ENCODE results near the gene WFDC8. TPM values are rescaled to one million over a fixed set of nuclear protein-coding genes. Genes with fewer than 3 reads are reported as not detected.

The WFDC8 gene
- total RNA-seq, 1 donor from 2014 or later, result not detected

- H3K9me3 Mint-ChIP-seq, result peaks cover 18% of the 10 kb centered on the region
Observed at GRCh38 chr20:45607810-45608209, 28.7 kb upstream of the WFDC8 start.

GRCh38 chr20:45595235-45595634 is 16.2 kb upstream of the WFDC8 start:
- Histone ChIP-seq H3K79me2 (ENCODE audit: low read depth) (no peaks in the 10 kb centered on the region), H3K9ac (no peak overlapping the region), H3F3A (ENCODE audit: low read depth) (no peaks in the 10 kb centered on the region), H3K4me2 (no peak overlapping the region), H3K4me3 (no peak overlapping the region), H3K27me3 (no peaks in the 10 kb centered on the region), H3K27ac (no peak overlapping the region), H3K9me3 (ENCODE audit: low read depth) (no peaks in the 10 kb centered on the region), H3K4me1 (no peaks in the 10 kb centered on the region), H4K20me1 (ENCODE audit: low read depth) (no peaks in the 10 kb centered on the region), H2AFZ (replicated peaks) (no peak overlapping the region), H3K36me3 (peaks cover 4% of the 10 kb centered on the region)
- H3K27me3 Mint-ChIP-seq (ENCODE audit: insufficient read depth, low read depth), result peaks cover under 1% of the 10 kb centered on the region
- no peaks in the 10 kb centered on the region for H3K36me3 Mint-ChIP-seq
- TF ChIP-seq EZH2 (IDR thresholded peaks at IDR 0.05) (no peak), EZH2phosphoT487 (IDR thresholded peaks at IDR 0.05) (no peak), CTCF (IDR thresholded peaks at IDR 0.05) (no peak)
- H3K4me1 Mint-ChIP-seq, result no peaks in the 10 kb centered on the region
- no peak overlapping the region for H3K4me3 Mint-ChIP-seq
- no peak for DNase-seq (ENCODE audit: low spot score)
- H3K27ac Mint-ChIP-seq, result no peak overlapping the region
- H3K9me3 Mint-ChIP-seq, result no peaks in the 10 kb centered on the region

More at GRCh38 chr20:45607810-45608209, 28.7 kb upstream of the WFDC8 start:
- H3K4me3 Mint-ChIP-seq, result no peak overlapping the region
- H3K27ac ChIP-seq, result no peak overlapping the region
- no peaks in the 10 kb centered on the region for H4K20me1 ChIP-seq (ENCODE audit: low read depth)
- H2AFZ ChIP-seq (replicated peaks), result no peak overlapping the region
- no peak overlapping the region for H3K4me3 ChIP-seq
- H3F3A ChIP-seq (ENCODE audit: low read depth), result no peaks in the 10 kb centered on the region
- H3K4me1 ChIP-seq, result no peaks in the 10 kb centered on the region
- H3K9me3 ChIP-seq (ENCODE audit: low read depth), result peaks cover 8% of the 10 kb centered on the region
- H3K79me2 ChIP-seq (ENCODE audit: low read depth), result no peaks in the 10 kb centered on the region
- no peak overlapping the region for H3K4me2 ChIP-seq
- H3K36me3 ChIP-seq, result no peaks in the 10 kb centered on the region
- peaks cover 3% of the 10 kb centered on the region for H3K27me3 Mint-ChIP-seq (ENCODE audit: insufficient read depth, low read depth)
- H3K36me3 Mint-ChIP-seq, result no peaks in the 10 kb centered on the region
- no peak overlapping the region for H3K27ac Mint-ChIP-seq
- no peak for DNase-seq (ENCODE audit: low spot score)
- TF ChIP-seq CTCF (IDR thresholded peaks at IDR 0.05) (no peak), EZH2 (IDR thresholded peaks at IDR 0.05) (no peak), EZH2phosphoT487 (IDR thresholded peaks at IDR 0.05) (no peak)
- peaks cover 8% of the 10 kb centered on the region for H3K4me1 Mint-ChIP-seq
- no peak overlapping the region for H3K9ac ChIP-seq
- H3K27me3 ChIP-seq, result no peaks in the 10 kb centered on the region

GRCh38 chr20:45593498-45593897 is 14.4 kb upstream of the WFDC8 start:
- Mint-ChIP-seq H3K36me3 (no peaks in the 10 kb centered on the region), H3K27ac (no peak overlapping the region), H3K27me3 (ENCODE audit: insufficient read depth, low read depth) (no peaks in the 10 kb centered on the region), H3K4me3 (no peak overlapping the region), H3K9me3 (no peaks in the 10 kb centered on the region), H3K4me1 (no peaks in the 10 kb centered on the region)
- no peaks in the 10 kb centered on the region for H3K9me3 ChIP-seq (ENCODE audit: low read depth)
- H3K27me3 ChIP-seq, result no peaks in the 10 kb centered on the region
- H3K4me3 ChIP-seq, result no peak overlapping the region
- H3K4me1 ChIP-seq, result no peaks in the 10 kb centered on the region
- no peak overlapping the region for H3K4me2 ChIP-seq
- peaks cover 4% of the 10 kb centered on the region for H3K36me3 ChIP-seq
- H3F3A ChIP-seq (ENCODE audit: low read depth), result no peaks in the 10 kb centered on the region
- no peak overlapping the region for H3K9ac ChIP-seq
- TF ChIP-seq CTCF (IDR thresholded peaks at IDR 0.05) (no peak), EZH2phosphoT487 (IDR thresholded peaks at IDR 0.05) (no peak), EZH2 (IDR thresholded peaks at IDR 0.05) (no peak)
- no peak overlapping the region for H3K27ac ChIP-seq
- no peak for DNase-seq (ENCODE audit: low spot score)
- H2AFZ ChIP-seq (replicated peaks), result no peak overlapping the region
- H4K20me1 ChIP-seq (ENCODE audit: low read depth), result no peaks in the 10 kb centered on the region
- no peaks in the 10 kb centered on the region for H3K79me2 ChIP-seq (ENCODE audit: low read depth)
